GM12892 (cell line): ENCODE data around the gene IL19.

Source experiments
- POLR2A ChIP-seq: IDR thresholded peaks from 2 replicates; pipeline ENCODE4 v1.6.1; 2011; ENCODE audit warnings: low read depth, low read length, control low read depth
- POLR2AphosphoS5 ChIP-seq: IDR thresholded peaks from 2 replicates; pipeline ENCODE4 v1.6.1; 2011; ENCODE audit warnings: low read depth, low read length, control low read depth
- TAF1 ChIP-seq: IDR thresholded peaks from 2 replicates; pipeline ENCODE4 v1.6.1; 2011; ENCODE audit warnings: low read depth, mild to moderate bottlenecking, control low read depth, low read length, borderline replicate concordance

- TF ChIP-seq POLR2AphosphoS5 (no peak), TAF1 (no peak), POLR2A (no peak)
Observed at GRCh38 chr1:206883876-206884275, 113.3 kb downstream of the IL19 start.
